ENCODE data around the gene ZBTB2. TPM values are rescaled to one million over a fixed set of nuclear protein-coding genes. Genes with fewer than 3 reads are reported as not detected.
A peak's percentile ranks its signal among the peaks of the same experiment; 100 is the strongest.

The ZBTB2 gene
- total and polyA plus RNA-seq, 8 donors, result 10.7 to 18.4 (median 15.7) TPM

DNA sequence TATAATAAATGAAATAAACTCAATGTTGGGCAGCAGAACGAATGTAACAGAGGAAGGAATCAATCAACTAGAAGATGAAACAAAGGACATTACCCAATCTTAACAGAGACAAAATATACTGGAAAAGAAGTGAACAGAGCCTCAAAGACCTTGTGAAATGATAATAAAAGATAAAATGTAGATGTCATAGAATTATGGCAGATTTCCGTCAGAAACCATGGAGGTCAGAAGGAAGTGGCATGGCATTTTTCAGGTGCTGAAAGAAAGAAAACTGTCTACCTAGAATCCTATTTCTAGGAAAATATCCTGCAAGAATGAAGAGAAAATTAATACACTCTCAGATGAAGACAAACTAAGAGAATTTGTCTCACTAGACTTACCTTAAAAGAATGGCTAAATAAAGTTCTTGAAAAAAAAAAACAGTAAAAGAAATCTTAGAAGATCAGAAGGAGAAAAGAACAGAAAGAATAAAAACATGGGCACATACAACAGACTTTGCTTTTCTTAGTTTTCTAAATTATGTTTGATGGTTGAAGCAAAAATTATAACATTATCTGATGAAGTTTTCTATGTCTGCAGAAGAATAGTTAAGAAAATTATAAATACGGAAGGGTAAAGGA lies 23.4 kb upstream of the ZBTB2 start:
- H3K4me3 ChIP-seq, result no peak overlapping the region
- TF ChIP-seq, protein P1, sequence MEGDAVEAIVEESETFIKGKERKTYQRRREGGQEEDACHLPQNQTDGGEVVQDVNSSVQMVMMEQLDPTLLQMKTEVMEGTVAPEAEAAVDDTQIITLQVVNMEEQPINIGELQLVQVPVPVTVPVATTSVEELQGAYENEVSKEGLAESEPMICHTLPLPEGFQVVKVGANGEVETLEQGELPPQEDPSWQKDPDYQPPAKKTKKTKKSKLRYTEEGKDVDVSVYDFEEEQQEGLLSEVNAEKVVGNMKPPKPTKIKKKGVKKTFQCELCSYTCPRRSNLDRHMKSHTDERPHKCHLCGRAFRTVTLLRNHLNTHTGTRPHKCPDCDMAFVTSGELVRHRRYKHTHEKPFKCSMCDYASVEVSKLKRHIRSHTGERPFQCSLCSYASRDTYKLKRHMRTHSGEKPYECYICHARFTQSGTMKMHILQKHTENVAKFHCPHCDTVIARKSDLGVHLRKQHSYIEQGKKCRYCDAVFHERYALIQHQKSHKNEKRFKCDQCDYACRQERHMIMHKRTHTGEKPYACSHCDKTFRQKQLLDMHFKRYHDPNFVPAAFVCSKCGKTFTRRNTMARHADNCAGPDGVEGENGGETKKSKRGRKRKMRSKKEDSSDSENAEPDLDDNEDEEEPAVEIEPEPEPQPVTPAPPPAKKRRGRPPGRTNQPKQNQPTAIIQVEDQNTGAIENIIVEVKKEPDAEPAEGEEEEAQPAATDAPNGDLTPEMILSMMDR (IDR thresholded peaks at IDR 0.05), result no peak
- no peak overlapping the region for H3K27ac ChIP-seq
- no peaks in the 10 kb centered on the region for H3K27me3 ChIP-seq
- no peak for ATAC-seq
- no peaks in the 10 kb centered on the region for H3K4me1 ChIP-seq
- no peaks in the 10 kb centered on the region for H3K9me3 ChIP-seq
- intact Hi-C loops (cut with DNase I), result no loop called here
- peaks cover 0 to 84% of the 10 kb centered on the region in 2 donors for H3K36me3 ChIP-seq
- no peak for DNase-seq

DNA sequence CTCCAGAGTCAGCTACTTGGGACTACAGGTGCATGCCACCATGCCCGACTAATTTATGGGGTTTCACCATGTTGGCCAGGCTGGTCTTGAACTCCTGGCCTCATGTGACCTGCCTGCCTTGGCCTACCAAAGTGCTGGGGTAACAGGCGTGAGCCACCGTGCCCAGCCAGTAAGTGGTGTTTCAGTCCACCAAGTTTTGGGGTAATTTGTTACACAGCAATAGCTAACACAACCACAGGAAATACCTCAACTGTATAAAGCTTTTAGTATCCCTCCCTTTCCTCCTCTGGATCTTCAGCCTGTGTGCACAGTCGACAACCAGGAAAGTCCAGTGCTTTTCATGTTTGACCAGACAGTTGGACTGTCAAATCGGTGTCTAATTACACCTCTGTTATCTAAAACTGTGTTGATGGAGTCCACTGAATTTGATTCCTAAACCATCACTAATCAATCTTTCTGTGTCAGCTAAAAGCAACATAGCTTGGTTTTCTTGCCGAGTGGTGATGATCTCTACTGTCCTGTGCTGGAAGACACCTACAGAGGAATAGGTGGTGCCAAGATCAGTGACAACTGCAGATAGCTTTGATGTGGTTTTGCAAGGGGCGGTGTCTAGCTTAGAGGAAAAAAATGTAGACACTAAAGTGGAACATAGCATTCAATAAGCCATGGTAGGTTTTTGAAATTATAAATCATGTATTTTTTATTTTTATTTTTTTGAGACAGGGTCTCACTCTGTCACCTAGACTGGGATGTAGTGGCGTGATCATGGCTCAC lies 22.2 kb upstream of the ZBTB2 start:
- intact Hi-C loops (cut with DNase I), result no loop called here
- peaks cover 0 to 76% of the 10 kb centered on the region in 2 donors for H3K36me3 ChIP-seq
- H3K27ac ChIP-seq, result no peak overlapping the region
- no peaks in the 10 kb centered on the region for H3K4me1 ChIP-seq
- no peak overlapping the region for H3K4me3 ChIP-seq
- ATAC-seq (no peak), DNase-seq (no peak)
- no peaks in the 10 kb centered on the region for H3K9me3 ChIP-seq
- TF ChIP-seq, protein P1 (IDR thresholded peaks at IDR 0.05), result no peak
- H3K27me3 ChIP-seq, result no peaks in the 10 kb centered on the region

DNA sequence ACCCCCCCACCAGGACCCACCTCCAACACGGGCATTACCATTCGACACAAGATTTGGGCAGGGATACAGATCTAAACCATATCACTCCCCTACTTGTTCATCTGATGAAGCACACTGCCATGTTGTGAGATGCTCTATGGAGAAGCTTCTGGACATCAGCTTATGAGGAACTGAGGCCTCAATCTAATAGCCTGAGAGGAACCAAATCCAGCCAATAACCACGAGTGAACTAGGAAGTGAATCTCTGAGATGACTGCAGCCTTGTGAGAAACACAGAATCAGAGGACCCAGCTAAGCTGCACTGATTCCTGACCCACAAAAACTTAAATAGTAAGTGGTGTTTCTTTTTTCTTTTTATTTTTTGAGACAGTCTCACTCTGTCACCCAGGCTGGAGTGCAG lies 21.6 kb upstream of the ZBTB2 start:
- Histone ChIP-seq H3K36me3 (peaks cover 0 to 76% of the 10 kb centered on the region in 2 donors), H3K4me3 (no peak overlapping the region), H3K4me1 (no peaks in the 10 kb centered on the region), H3K27ac (no peak overlapping the region), H3K27me3 (no peaks in the 10 kb centered on the region), H3K9me3 (no peaks in the 10 kb centered on the region)
- intact Hi-C loops (cut with DNase I), result no loop called here
- DNase-seq (no peak), ATAC-seq (peak; percentile 23)
- TF ChIP-seq, protein P1 (IDR thresholded peaks at IDR 0.05), result no peak

DNA sequence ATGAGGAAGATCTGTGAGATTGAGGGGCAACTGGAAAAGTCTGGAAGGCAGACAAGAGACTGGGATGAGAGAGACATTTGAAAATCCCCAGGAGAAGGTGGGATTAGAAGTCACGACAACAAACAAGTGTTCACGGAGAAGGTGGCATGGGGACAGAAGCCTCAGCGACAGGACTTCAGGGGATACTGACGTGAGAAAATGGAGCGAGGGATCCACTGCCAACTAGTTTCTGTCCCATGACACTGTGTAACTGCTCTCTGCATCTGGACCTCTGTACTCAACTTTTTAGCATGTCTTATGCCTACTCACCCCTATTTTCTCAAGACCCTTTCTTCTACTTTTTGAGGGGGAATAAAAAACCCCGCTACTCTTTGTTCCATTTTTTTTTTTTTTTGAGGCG lies 18.3 kb upstream of the ZBTB2 start:
- H3K9me3 ChIP-seq, result no peaks in the 10 kb centered on the region
- peak overlapping the region in 1 of 2 donors; percentile 8 for H3K27ac ChIP-seq
- no peaks in the 10 kb centered on the region for H3K4me1 ChIP-seq
- DNase-seq (no peak), ATAC-seq (no peak)
- intact Hi-C loops (cut with DNase I), result no loop called here
- peaks cover 0 to 56% of the 10 kb centered on the region in 2 donors for H3K36me3 ChIP-seq
- H3K27me3 ChIP-seq, result no peaks in the 10 kb centered on the region
- TF ChIP-seq, protein P1 (IDR thresholded peaks at IDR 0.05), result no peak
- no peak overlapping the region for H3K4me3 ChIP-seq

DNA sequence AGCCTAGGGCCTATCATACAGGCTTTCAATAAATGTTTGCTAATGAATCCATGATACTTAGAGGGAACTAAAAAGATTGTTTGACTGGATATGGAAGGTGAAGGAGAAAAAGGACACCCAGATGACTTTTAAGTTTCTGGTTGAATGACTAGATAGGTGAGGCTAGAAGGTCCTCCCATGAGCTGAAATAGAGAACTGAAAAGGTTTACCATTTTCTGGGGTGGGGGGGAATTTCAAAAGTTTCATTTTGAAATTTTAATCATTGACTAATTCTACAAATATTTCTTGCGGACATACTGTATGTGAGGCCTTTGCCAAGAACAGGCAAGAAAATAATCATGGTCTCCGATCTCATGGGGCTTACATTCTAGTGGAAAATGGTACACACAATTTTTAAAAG lies 17.9 kb upstream of the ZBTB2 start:
- intact Hi-C loops (cut with DNase I), result no loop called here
- peak overlapping the region in 1 of 2 donors; percentile 8 for H3K27ac ChIP-seq
- ATAC-seq (no peak), DNase-seq (no peak)
- TF ChIP-seq, protein P1 (IDR thresholded peaks at IDR 0.05), result no peak
- H3K4me1 ChIP-seq, result peaks cover 0 to 3% of the 10 kb centered on the region in 2 donors
- H3K4me3 ChIP-seq, result no peak overlapping the region
- no peaks in the 10 kb centered on the region for H3K9me3 ChIP-seq
- peaks cover 0 to 59% of the 10 kb centered on the region in 2 donors for H3K36me3 ChIP-seq
- no peaks in the 10 kb centered on the region for H3K27me3 ChIP-seq
